ENCODE results near the gene GPR17.

Gene GPR17

DNA sequence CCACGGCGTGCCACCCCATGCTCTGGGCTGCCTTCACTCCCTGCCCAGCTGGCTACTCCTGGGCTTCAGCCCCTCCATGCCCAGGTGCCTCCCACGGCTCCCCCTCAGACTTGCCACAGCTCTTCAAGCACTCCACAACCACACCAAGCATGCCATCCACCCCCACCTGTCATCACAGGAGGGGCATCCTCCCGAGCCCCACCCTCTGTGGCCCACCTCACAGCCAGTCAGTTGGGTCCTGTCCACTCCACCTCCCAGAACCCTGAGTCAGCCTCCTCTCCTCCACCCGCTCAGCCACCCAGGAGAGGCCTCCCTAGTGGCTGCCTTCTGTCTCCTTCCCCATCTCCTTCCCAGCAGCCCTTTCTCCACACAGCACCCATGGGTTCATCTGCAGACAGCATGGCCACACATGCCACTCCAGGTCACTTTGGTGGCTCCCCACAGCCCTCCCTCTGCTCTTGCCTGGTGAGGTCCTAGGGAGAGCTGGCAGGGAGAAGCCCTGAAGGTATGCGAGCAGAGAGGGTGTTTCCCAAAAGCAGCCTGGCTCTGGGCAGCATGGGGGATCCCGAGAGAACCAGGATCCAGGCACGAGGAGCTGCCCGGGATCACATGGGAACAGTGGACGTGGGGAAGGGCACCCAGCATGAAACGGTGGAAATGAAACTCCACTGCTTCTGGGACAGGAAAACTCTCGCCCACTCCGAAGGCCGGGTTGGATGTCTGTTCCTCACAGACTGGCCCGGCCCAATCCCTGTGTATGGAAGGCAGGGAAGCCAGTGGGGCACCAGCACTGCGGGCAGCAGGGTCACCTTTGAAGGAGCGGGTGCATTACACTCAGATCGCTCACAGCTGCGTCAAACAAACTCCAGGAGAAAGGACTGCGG, 26.6 kb downstream of the GPR17 start:
- no peak for DNase-seq

DNA sequence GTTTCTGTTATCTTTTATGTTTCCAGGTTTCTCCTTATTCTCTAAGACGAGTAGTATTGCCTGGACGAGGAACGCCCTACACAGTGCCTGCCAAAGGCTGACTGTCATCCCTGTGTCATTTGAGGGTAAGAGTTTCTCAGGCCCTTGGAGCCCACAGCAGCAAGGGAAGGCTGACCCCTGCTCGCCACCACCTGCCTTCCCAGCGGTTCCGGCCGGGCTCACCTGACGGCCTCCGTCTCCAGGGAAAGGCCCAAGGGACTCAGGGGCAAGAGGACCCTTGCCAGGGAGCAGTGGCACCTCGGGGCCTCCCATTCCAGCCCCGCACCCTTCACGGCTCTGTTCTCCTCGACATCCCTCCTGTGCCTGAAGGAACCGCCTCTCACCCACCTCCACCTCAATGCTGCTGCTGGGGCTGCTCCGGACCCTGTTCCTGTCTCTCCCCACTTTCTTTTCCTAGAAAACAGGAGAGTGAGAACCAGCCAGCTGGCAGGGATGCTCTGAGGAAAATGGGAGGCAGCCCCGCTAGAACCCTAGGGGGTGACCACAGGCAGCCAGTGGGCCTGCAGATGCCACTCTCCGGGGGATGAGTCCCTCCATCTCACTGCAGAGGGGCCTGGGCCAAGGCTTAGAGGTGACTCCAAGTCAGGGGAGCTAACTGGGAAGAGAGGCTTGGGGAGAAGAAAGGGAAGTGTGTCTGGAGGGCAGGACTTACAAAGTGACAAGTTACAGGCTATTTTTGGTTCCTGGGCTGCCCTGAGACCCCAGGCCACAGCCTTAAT, 27.5 kb downstream of the GPR17 start:
- DNase-seq: no peak

DNA sequence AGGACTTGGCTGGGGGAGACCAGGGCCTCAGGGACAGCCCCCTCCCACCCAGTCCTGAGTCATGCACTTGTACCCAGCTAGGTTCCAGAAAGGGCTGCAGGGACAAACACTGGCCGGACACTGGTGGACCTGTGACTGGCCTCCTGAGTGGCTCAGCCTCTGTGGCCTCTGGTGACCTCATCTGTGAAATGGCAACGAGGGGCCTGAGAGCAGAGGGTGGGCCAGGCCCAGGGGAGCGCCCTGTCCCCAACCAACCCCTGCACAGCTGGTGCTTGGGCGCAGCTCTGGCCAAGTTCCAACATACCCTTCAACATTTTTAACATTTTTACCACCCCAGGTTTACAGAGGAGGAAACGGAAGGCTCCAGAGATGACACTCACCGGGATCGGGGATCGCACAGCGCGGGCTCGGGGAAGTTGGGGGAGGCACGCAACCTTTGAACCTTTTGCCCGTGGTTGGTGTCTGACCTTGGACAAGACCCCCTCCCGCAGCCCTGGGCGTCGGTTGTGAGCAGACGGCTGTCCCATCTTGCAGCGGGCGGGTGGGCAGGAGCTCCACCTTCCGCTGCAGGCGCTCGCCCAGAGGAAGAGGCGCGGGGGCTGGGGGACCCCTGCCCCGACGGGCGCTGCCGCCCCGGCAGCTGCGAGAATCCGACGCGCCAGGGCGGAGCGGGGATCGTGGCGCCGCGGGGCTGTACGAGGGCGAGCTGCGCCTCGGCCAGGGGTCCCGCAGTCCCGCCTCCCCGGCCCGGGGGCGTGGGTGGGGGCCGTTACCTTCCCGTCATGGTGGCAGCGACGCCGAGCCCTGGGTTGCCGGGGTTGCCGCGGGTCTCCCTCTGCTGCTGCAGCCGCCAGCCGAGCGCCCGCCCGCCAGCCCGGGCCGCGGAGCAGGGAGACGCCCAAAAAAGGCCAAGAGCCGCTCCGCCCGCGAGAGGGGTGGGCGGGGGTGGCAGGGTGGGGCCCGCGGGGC, 28.6 kb downstream of the GPR17 start:
- DNase-seq: peak; percentile 50

DNA sequence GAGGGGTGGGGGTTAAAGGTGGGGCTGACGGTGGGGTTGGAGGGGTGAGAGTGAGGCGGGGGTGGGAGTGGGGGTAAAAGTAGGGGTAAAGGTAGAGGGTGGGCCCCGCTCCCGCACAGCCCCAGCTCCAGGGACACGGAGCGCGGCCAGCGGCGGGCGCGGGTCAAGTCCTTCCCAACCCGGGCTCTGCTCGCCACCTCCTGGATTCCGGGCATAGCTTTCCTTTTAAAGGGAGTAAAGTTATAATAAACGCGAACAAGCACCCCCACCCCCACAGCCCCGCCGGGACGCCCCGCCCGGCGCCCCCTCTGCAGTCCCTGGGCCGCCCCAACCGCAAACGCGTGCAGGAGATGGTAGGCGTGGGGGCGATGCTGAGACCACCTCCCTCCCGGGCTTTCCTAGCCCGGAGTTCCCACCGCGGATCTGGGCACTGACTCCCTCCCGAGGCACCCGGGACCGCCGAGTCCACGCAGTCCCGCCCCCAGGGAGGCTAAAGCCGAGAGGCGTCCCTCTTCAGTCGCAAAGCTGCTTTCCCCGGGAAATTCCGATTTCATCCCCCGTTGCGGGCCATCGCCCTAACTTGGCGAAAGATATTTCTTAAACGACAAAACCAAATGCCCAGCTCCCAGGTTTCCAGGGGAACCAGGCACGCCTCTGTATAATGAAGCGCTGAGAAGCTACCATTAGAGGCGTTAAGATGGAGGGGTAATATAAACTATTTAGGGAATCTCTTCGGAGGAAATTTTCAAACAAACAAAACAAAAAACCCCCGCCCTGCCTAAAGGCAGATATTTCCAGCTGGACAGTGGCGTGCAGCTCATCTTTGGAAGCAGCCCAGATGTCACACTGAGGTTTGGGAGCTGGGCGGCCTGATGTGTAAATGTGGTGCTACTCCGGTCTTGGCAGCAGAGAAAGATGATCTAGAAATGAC, 29.6 kb downstream of the GPR17 start, which contains the start of gene LIMS2:
Gene LIMS2 (minus strand): TSS at position 200 of the 931 bp plus-strand sequence. CDS start 506 bp downstream, outside the sequence.
- no peak for DNase-seq

DNA sequence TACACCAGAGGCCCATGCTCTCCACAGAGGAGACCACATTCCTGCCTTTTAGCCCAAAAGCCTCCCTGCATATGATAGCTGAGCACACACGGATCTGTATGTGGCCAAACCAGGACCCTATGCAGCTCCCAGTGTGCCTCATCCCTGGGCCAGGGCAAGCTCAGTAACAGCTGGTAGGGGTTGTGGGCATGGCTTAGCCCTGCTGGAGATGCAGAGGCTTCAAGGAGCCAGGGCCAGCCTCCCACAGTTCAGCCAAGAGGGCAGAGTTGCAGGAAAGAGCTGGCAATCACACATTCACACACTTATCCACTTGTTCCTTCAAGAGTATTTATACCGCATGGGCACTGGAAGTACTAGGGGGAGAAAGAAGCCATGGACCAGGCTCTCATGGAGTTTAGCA, 31.0 kb downstream of the GPR17 start:
- DNase-seq: no peak

DNA sequence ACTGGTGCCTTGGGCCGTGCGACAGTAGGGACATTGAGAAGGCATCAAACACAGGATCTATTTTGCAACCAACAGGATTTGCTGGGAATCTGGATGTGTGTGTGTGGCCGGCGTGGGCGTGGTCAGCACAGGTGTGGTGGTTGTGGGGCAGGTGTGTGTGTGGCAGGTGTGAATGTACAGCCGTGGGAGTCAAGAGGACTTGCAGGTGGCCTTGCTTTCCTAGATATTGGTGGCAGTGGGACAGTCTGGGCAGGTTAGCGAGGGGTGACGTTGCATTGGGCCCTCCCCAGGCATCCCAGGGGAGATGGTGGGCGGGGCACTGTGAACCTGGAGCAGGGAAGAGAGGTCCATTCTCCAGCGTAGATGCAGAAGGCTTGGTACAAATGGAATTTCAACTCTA, 32.6 kb downstream of the GPR17 start:
- DNase-seq: no peak

DNA sequence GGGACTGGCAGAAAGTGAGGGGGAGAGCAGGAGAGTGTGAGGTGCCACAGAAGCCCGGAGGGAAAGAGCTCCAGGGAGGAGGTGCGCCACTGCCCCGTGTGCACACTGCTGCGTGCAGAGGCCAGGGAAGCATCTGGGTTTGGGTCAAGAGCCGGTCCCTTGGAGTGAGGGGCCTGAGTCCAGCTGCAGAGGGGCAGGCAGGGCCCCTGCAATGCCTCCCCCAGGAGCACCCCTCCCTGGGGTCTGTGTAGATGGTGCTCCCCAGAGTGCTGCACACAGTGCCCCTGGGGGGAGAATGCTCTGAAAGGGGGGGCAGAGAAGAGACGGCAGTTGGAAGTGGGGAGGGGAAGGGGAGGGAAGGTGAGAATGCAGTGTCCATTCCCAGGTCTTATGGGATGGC, 33.0 kb downstream of the GPR17 start:
- no peak for DNase-seq

DNA sequence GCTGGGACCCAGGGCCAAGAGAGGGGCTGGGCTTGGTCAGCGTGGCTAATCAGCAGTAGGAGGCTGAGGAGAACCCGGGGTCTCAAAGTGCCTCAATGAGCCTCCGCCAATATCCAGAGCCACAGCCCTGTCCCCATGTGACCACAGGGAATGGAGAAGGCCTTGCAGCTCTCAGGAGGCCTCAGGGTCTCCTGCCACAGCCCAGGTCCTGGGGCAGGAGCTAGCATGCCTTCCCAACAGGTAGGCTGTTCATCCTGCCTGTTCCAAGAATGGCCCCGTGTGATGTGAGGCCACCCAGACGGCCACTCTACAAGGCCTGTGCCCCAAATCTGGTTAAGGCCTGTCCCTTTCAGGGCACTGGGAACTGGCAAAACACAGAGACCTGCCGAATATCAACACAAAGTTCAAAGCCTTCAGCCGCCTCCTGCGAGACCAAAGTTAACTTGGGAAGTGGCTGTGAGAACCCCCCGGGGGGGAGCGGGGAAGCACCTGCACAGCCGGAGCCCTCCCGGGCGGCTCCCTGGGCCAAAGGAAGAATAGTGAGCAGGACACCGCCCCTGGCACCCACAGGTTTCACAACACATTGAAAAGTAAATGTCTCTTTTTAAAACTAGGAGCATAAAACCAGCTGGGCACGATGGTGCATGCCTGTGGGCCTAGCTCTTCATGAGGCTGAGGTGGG, 33.9 kb downstream of the GPR17 start:
- DNase-seq: no peak

DNA sequence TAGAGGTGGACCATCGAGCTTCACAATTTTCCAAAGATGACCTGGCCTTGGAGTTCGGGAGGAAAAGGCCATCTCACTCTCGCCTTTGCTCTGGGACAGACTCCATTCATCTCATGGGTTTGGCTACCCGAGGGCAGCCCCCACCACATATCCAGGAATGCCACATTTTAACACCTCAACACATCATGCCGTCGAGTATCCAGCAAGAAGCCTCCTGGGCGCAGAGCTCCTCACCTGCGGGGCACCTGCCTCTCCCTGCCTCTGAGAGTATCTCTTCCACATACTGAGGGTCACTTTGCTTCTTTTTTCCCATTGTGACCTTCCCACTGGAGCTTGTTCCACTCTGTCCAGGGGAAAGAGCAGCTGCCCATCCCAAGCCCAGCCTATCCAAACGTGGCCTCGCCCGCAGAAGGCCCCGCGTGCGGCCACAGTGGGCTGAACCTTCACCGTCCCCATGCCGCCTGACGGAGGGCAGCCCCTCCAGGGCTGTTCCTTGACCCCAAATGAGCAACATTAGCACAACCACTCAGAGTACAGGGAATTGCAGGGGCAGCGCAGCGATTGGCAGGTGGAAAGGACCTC, 34.8 kb downstream of the GPR17 start:
- no peak for DNase-seq

DNA sequence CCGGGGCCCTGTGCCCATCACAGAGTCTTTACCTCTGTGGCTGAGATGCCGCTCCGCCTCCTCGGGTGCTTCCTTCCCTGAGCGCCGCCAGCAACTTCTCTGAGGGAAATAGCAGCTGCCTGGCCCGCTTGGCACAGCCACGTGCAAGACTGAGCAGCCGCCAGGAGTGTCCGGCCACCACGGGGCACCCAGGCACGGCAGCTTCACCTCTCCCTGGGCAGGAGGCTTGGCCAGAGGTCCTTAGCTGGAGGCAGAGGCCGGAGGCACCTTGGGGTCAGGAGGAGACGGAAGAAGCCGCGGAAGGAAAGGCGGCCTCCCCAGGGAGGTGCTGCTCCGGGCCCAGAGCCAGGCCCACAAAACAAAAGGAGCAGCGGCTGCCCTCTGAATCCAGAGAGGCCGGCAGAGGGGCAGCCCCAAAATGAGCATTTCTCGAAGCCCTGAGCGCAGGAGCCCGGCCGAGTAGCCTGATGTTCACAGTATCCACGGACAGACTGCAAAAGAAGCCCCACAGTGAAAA, 35.4 kb downstream of the GPR17 start:
- DNase-seq: no peak

DNA sequence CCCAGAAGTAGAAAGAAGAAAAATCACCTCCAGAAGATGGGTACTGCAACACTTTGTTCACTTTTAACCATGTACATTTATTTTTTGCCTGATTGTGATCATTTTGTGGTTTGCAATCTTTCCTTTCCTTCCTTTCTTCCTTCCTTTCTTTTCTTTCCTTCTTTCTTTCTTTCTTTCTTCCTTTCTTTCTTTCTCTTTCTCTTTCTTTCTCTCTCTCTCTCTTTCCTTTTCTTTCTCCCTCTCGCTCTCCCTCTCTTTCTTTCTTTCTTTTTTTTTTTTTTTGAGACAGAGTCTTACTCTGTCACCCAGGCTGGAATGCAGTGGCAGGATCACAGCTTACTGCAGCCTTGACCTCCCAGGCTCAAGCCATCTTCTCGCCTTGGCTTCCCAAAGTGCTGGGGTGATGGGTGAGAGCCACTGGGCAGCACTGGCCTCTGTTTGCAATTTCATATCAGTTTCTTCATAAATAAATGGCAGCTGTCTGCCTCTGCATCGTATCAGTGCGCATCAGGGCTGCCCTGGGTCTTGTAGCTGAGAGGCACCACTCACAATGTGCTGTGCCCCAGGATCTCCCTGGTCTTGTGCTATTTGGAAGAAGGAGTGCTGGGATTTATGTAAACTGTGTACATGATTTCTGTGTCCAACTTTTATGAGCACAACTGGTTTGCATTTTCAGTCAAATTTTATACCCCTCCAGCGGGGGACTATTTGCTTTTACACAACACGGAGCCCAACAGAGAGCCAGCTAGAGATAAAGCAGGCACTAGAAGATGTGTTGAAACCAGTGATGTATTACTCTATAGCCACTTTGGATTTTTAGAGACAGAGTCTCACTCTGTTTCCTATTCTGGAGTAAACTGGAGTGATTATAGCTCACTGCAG, 36.3 kb downstream of the GPR17 start:
- no peak for DNase-seq

DNA sequence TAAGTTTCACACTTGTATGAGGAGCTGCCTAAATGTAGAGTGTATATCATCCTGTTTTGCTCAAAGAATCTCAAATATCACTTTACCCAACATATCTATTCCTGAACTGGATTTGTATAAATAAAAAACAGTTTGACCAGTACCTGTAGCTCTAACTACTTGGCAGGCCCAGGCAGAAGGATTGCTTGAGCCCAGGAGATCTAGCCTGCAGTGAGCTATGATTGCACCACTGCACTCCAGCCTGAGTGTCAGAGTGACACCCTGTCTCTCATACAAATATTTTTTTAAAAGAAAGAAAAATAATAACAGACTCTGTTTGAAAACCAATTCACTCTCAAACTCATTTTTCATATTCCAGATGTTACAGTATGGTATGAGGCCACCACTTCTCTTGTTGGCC, 37.1 kb downstream of the GPR17 start:
- DNase-seq: no peak

DNA sequence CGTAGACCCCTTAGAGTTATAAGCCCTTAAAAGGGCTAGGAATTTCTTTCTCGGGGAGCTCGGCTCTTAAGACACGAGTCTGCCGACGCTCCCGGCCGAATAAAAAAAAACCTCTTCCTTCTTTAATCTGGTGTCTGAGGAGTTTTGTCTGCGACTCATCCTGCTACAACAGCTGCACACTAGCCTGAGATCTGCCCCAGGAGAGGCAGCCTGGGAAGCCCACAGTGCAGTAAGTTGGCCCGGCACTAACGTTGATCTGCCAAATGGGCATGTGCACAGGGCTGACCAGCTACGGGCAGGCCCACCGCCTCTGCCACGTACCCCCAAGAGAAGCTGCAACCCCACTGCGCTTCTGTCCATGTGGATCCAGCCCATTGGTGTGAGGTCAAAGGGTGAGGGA, 37.8 kb downstream of the GPR17 start:
- DNase-seq: no peak

DNA sequence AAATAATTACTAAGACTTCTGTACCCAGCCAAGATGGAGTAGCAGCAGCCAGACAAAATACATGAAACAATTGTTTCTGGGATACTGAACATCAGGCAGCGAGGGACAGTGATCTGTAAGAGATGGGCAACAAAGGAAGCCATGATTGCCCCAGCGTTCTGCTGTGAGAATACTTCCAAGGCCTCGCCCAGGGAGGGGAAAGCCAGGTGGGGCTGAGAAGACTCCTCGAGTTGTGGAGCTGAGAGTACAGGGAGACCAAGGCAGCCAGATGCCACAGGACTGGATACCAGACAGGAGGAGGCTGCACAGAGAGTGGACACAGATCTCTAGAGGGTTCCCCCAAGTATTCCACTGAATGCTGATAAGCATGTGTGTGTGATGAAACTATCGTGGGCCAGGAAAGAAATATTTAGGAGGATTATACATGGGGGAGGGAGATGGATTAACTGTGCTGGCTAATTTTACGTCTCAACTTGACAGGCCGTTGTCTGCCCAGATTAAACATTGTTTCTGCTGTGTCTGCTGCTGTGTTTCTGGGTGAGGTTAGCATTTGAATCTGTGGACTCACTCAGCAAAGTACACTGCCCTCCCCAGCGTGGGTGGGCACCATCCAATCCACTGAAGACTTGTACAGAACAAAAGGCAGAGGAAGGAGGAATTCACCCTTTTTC, 39.6 kb downstream of the GPR17 start:
- DNase-seq: no peak

DNA sequence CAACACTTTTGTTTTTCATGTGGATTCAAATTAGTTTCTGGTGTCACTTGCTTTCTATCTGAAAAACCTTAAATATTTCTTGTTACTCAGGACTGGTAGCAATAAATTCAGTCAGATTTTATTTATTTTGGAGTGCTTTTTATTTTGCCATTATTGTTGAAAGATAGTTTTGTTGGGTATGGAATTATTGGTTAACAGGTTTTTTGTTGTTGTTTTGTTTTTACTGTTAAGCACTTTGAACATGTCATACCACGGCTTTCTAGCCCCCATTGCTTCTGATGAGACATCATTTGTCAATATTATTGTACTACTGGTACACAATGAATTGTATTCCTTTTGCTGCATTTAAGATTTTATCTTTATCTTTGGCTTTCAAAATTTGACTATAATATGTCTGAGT, 42.5 kb downstream of the GPR17 start:
- no peak for DNase-seq

DNA sequence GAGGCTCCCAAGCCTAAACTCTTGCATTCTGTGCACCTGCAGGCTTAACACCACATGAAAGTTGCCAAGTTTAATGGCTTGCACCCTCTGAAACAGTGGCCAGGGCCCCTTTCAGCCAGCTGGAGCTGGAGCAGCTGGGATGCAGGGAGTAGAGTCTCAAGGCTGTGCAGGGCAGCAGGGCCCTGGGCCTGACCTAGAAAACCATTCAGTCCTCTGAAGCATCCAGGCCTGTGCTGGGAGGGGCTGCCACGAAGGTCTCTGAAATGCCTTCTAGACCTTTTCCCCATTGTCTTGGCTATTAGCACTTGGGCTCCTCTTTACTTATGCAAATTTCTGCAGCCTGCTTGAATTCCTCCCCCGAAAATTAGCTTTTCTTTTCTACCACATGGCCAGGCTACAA, 44.7 kb downstream of the GPR17 start:
- DNase-seq: no peak

DNA sequence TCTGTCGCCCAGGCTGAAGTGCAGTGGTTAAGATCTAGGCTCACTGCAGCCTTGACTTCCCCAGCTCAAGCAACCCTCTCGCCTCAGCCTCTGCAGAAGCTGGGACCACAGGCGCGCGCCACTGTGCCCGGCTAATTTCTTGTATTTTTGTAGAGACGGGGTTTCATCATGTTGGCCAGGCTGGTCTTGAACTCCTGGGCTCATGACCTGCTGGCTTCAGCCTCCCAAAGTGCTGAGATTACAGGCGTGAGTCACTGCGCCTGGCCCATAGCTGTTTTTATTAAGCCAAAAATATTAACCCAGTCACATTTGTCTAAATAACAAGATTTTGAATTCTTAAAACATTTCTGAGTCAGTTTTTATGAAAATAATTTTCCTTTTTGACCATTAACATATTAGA, 49.0 kb downstream of the GPR17 start:
- no peak for DNase-seq

Measured in stimulated activated CD4-positive, alpha-beta T cell treated with anti-CD3 and anti-CD28 coated beads, Interleukin-15, amount 100 ng/mL, for 24 hours (primary cell).